ENCODE measurements around the gene NAE1. TPM values are rescaled to one million over a fixed set of nuclear protein-coding genes. Genes with fewer than 3 reads are reported as not detected.

Gene NAE1
- total RNA-seq, 2 experiments from 2014 or later: 85.0 to 106 TPM

GRCh38 chr16:66840883-66841282 is 10.1 kb upstream of the NAE1 start:
- ChIA-PET POLR2A (no interaction called here), CTCF (ENCODE audit: unreplicated experiment) (no interaction called here)
- TF ChIP-seq, protein P1, sequence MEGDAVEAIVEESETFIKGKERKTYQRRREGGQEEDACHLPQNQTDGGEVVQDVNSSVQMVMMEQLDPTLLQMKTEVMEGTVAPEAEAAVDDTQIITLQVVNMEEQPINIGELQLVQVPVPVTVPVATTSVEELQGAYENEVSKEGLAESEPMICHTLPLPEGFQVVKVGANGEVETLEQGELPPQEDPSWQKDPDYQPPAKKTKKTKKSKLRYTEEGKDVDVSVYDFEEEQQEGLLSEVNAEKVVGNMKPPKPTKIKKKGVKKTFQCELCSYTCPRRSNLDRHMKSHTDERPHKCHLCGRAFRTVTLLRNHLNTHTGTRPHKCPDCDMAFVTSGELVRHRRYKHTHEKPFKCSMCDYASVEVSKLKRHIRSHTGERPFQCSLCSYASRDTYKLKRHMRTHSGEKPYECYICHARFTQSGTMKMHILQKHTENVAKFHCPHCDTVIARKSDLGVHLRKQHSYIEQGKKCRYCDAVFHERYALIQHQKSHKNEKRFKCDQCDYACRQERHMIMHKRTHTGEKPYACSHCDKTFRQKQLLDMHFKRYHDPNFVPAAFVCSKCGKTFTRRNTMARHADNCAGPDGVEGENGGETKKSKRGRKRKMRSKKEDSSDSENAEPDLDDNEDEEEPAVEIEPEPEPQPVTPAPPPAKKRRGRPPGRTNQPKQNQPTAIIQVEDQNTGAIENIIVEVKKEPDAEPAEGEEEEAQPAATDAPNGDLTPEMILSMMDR (conservative IDR thresholded peaks at IDR 0.05; ENCODE audit: low read length): no peak
- no peak for TF ChIP-seq EZH2phosphoT487 (IDR thresholded peaks at IDR 0.05; ENCODE audit: borderline replicate concordance, low read depth, low read length)
- no TSS peak for BruUV-seq (replicated peaks)
- H2AFZ ChIP-seq (ENCODE audit: low read length): no peak overlapping the region
- H3K9me2 ChIP-seq (ENCODE audit: insufficient read depth, low read length): no peaks in the 10 kb centered on the region
- H3K4me3 ChIP-seq (ENCODE audit: low read depth, low read length, poor library complexity, severe bottlenecking): no peak overlapping the region
- H3K9me3 ChIP-seq (ENCODE audit: low read length): no peaks in the 10 kb centered on the region
- intact Hi-C loops (cut with micrococcal nuclease; ENCODE audit: unreplicated experiment): no loop called here
- H3K4me2 ChIP-seq (ENCODE audit: low read length): no peak overlapping the region
- H4K20me1 ChIP-seq (ENCODE audit: insufficient read depth, low read length): no peaks in the 10 kb centered on the region
- no peak overlapping the region for H3K27ac ChIP-seq (ENCODE audit: low read depth, low read length, poor library complexity, severe bottlenecking)
- no peak for DNase-seq (ENCODE audit: low spot score)
- no peaks in the 10 kb centered on the region for H3K36me3 ChIP-seq (ENCODE audit: insufficient read depth, low read length)
- H3K4me1 ChIP-seq (ENCODE audit: insufficient read depth, low read length, poor library complexity, severe bottlenecking): peaks cover 7% of the 10 kb centered on the region
- H3K79me2 ChIP-seq (ENCODE audit: insufficient read depth, low read depth, low read length): no peaks in the 10 kb centered on the region

DNA sequence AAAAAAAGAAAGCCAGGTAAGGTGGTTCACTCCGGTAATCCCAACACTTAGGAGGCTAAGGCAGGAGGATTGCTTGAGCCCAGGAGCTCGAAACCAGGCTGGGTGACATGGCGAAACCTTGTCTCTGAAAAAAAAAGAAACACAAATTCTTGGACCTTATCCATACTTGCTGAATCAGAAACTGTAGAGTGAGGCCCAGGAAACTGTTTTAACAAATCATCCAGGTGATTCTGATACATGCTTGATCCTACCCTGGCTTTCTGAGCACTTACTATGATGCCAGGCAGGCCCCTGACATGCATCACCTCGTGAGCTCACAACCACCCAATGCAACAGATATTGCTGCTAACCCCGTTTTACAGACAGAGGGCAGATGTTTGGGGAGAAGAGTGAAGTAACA is 4.0 kb upstream of the NAE1 start:
- Histone ChIP-seq H3K27ac (ENCODE audit: low read depth, low read length, poor library complexity, severe bottlenecking) (no peak overlapping the region), H3K4me3 (ENCODE audit: low read depth, low read length, poor library complexity, severe bottlenecking) (no peak overlapping the region), H2AFZ (ENCODE audit: low read length) (no peak overlapping the region), H3K4me2 (ENCODE audit: low read length) (no peak overlapping the region), H3K9me2 (ENCODE audit: insufficient read depth, low read length) (no peaks in the 10 kb centered on the region), H3K4me1 (ENCODE audit: insufficient read depth, low read length, poor library complexity, severe bottlenecking) (peaks cover 8% of the 10 kb centered on the region), H4K20me1 (ENCODE audit: insufficient read depth, low read length) (no peaks in the 10 kb centered on the region), H3K36me3 (ENCODE audit: insufficient read depth, low read length) (no peaks in the 10 kb centered on the region), H3K9me3 (ENCODE audit: low read length) (no peaks in the 10 kb centered on the region), H3K79me2 (ENCODE audit: insufficient read depth, low read depth, low read length) (peaks cover 7% of the 10 kb centered on the region)
- CTCF ChIA-PET (ENCODE audit: unreplicated experiment): no interaction called here
- DNase-seq (ENCODE audit: low spot score): no peak
- intact Hi-C loops (cut with micrococcal nuclease; ENCODE audit: unreplicated experiment): no loop called here
- no peak for TF ChIP-seq EZH2phosphoT487 (IDR thresholded peaks at IDR 0.05; ENCODE audit: borderline replicate concordance, low read depth, low read length)
- TF ChIP-seq, protein P1 (conservative IDR thresholded peaks at IDR 0.05; ENCODE audit: low read length): no peak
- no TSS peak for BruUV-seq (replicated peaks)
- POLR2A ChIA-PET: interaction anchor here (0.7 kb wide), 3 partner anchors 24 to 237 kb away, joined by 3 to 4 read pairs (median 3); no protein-coding TSS in a partner anchor

DNA sequence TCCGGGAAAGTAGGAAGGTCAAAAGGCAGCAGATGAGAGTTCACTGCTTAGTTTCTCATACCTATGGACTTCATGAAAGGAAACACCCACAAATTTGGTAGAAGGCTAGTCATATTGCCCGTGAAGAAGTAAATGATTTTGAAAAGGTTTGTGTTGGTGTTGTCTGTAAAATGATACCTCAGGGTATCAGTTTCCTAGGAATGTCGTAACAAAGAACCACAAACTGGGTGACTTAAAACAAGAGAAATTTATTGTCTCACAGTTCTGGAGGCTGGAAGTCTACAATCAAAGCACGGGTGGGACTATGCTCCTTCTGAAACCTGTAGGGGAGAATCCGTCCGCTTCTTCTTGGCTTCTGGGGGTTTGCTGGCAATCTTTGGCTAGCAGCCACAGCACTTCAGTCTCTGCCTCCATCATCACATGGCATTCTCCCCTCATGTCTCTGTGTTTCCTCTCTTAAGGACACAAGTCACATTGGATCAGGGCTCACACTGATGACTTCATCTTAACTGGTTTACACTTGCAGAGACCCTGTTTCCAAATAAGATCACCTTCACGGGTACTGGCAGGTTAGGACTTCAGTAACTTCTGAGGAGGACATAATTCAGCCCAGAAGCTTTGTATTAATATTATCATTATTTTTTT is 2.0 kb upstream of the NAE1 start:
- DNase-seq (ENCODE audit: low spot score): no peak
- TF ChIP-seq, protein P1 (conservative IDR thresholded peaks at IDR 0.05; ENCODE audit: low read length): no peak
- TF ChIP-seq EZH2phosphoT487 (IDR thresholded peaks at IDR 0.05; ENCODE audit: borderline replicate concordance, low read depth, low read length): no peak
- Histone ChIP-seq H3K9me2 (ENCODE audit: insufficient read depth, low read length) (no peaks in the 10 kb centered on the region), H3K36me3 (ENCODE audit: insufficient read depth, low read length) (peaks cover 13% of the 10 kb centered on the region), H3K4me1 (ENCODE audit: insufficient read depth, low read length, poor library complexity, severe bottlenecking) (peaks cover 22% of the 10 kb centered on the region), H3K27ac (ENCODE audit: low read depth, low read length, poor library complexity, severe bottlenecking) (no peak overlapping the region), H3K4me3 (ENCODE audit: low read depth, low read length, poor library complexity, severe bottlenecking) (no peak overlapping the region), H3K4me2 (ENCODE audit: low read length) (no peak overlapping the region), H3K9me3 (ENCODE audit: low read length) (no peaks in the 10 kb centered on the region), H4K20me1 (ENCODE audit: insufficient read depth, low read length) (no peaks in the 10 kb centered on the region), H3K79me2 (ENCODE audit: insufficient read depth, low read depth, low read length) (peaks cover 25% of the 10 kb centered on the region), H2AFZ (ENCODE audit: low read length) (no peak overlapping the region)
- ChIA-PET CTCF (ENCODE audit: unreplicated experiment) (no interaction called here), POLR2A (interaction anchor here (0.6 to 1.1 kb wide), 2 partner anchors 11 to 42 kb away, joined by 3 read pairs; no protein-coding TSS in a partner anchor)
- intact Hi-C loops (cut with micrococcal nuclease; ENCODE audit: unreplicated experiment): no loop called here
- no TSS peak for BruUV-seq (replicated peaks)
